ENCODE data around the gene AGBL1. TPM values are rescaled to one million over a fixed set of nuclear protein-coding genes. Genes with fewer than 3 reads are reported as not detected.

Gene AGBL1
- total RNA-seq, 1 experiment from 2014 or later, result not detected

GRCh38 chr15:86615411-86615810 is 535.7 kb downstream of the AGBL1 start:
- Mint-ChIP-seq H3K36me3 (ENCODE audit: insufficient read depth in 1 of 3, low read depth in 3 of 3) (peaks cover 0 to 8% (median 8%) of the 10 kb centered on the region in 3 experiments; a peak in 5 of 7 replicates), H3K9me3 (no peaks in the 10 kb centered on the region; a peak in 1 of 5 replicates), H3K27me3 (ENCODE audit: low read depth) (no peaks in the 10 kb centered on the region), H3K27ac (no peak overlapping the region), H3K4me1 (peaks cover 30 to 36% of the 10 kb centered on the region in 2 experiments), H3K4me3 (no peak overlapping the region)
- Histone ChIP-seq H3K23ac (ENCODE audit: insufficient read length, low read depth, low read length) (no peak overlapping the region), H4K91ac (ENCODE audit: insufficient read length, low read depth, low read length) (no peak overlapping the region), H3K79me2 (ENCODE audit: insufficient read depth, low read length) (no peaks in the 10 kb centered on the region), H4K20me1 (ENCODE audit: control insufficient read depth, insufficient read depth, insufficient read length) (no peaks in the 10 kb centered on the region), H3K4me2 (ENCODE audit: insufficient read depth, insufficient read length, low read length) (no peak overlapping the region), H3K4ac (ENCODE audit: low read depth, low read length) (no peak overlapping the region), H2AFZ (ENCODE audit: low read length) (no peak overlapping the region), H4K5ac (ENCODE audit: insufficient read length, low read depth, low read length) (no peak overlapping the region), H3K79me1 (ENCODE audit: insufficient read depth, low read depth, low read length, poor library complexity, severe bottlenecking) (no peaks in the 10 kb centered on the region), H3K9me3 (ENCODE audit: control insufficient read depth, low read depth, low read length) (no peaks in the 10 kb centered on the region), H2BK5ac (ENCODE audit: insufficient read length, low read length) (no peak overlapping the region), H3T11ph (ENCODE audit: low read length) (no peak overlapping the region), H3K9ac (ENCODE audit: extremely low read depth, insufficient read length, low read length) (no peak overlapping the region), H3K4me1 (ENCODE audit: insufficient read depth, low read length) (peaks cover 6% of the 10 kb centered on the region; the same call in 1 of the 2 replicates), H2BK120ac (ENCODE audit: low read depth, low read length, poor library complexity, severe bottlenecking) (no peak overlapping the region), H4K8ac (replicated peaks; ENCODE audit: insufficient read length, low read depth, low read length) (no peak overlapping the region), H3K18ac (ENCODE audit: insufficient read length, low read depth, low read length) (no peak overlapping the region), H3K14ac (ENCODE audit: insufficient read depth, low read length) (no peak overlapping the region), H3K27ac (ENCODE audit: insufficient read length, low read depth, low read length) (no peak overlapping the region), H3K23me2 (ENCODE audit: insufficient read length, low read depth, low read length, poor library complexity, severe bottlenecking) (no peaks in the 10 kb centered on the region), H2BK12ac (ENCODE audit: insufficient read length, low read depth, low read length) (no peak overlapping the region), H2BK20ac (ENCODE audit: low read depth, low read length, poor library complexity, severe bottlenecking) (no peak overlapping the region), H3K27me3 (ENCODE audit: insufficient read depth, low read length) (no peaks in the 10 kb centered on the region), H2BK15ac (ENCODE audit: low read depth, low read length) (no peak overlapping the region), H3K56ac (ENCODE audit: insufficient read length, low read depth, low read length) (no peak overlapping the region), H2AK5ac (ENCODE audit: insufficient read length, low read length) (no peak overlapping the region)
- WGBS (ENCODE audit: extremely low coverage, insufficient read length, low lambda C conversion rate), result no CpG with 5 or more reads among the region's 3 CpGs
- TF ChIP-seq CTCF (conservative IDR thresholded peaks at IDR 0.05), result no peak
- DNase-seq, result no peak

Measured in H9 (cell line).